ENCODE data around the gene SLC5A8.

SLC5A8 gene

GRCh38 chr12:101209319-101210302 lies at the start of gene SLC5A8:
SLC5A8 (minus strand) TSS chr12:101210238; CDS start chr12:101209848, 390 bp downstream.
- no peak for DNase-seq

GRCh38 chr12:101257357-101257756 lies 47.3 kb upstream of the SLC5A8 start:
- no peak for DNase-seq

- DNase-seq, result no peak
These were observed 46.2 kb upstream of the SLC5A8 start for GRCh38 chr12:101256266-101256665.

GRCh38 chr12:101243616-101244015 lies 33.6 kb upstream of the SLC5A8 start:
- no peak for DNase-seq

GRCh38 chr12:101243074-101243473 lies 33.0 kb upstream of the SLC5A8 start:
- no peak for DNase-seq

GRCh38 chr12:101238800-101239329 lies 28.8 kb upstream of the SLC5A8 start:
- no peak for DNase-seq

GRCh38 chr12:101238306-101238705 lies 28.3 kb upstream of the SLC5A8 start:
- DNase-seq, result no peak

GRCh38 chr12:101235686-101236085 lies 25.6 kb upstream of the SLC5A8 start:
- no peak for DNase-seq

GRCh38 chr12:101231636-101232035 lies 21.6 kb upstream of the SLC5A8 start:
- DNase-seq, result no peak

GRCh38 chr12:101230547-101230946 lies 20.5 kb upstream of the SLC5A8 start:
- no peak for DNase-seq

- DNase-seq, result no peak
These were observed 19.8 kb upstream of the SLC5A8 start for GRCh38 chr12:101229841-101230241.

- no peak for DNase-seq
These were observed 11.3 kb upstream of the SLC5A8 start for GRCh38 chr12:101221301-101221700.

GRCh38 chr12:101216810-101217209 lies 6.8 kb upstream of the SLC5A8 start:
- DNase-seq, result no peak

- no peak for DNase-seq
These were observed 2.8 kb downstream of the SLC5A8 start for GRCh38 chr12:101207086-101207780.

- no peak for DNase-seq
These were observed 5.3 kb downstream of the SLC5A8 start for GRCh38 chr12:101204602-101205304.

- DNase-seq, result no peak
These were observed 9.2 kb downstream of the SLC5A8 start for GRCh38 chr12:101200824-101201223.

- DNase-seq, result no peak
These were observed 9.9 kb downstream of the SLC5A8 start for GRCh38 chr12:101200145-101200544.

- DNase-seq, result no peak
These were observed 23.7 kb downstream of the SLC5A8 start for GRCh38 chr12:101186291-101186690.

GRCh38 chr12:101181776-101182175 lies 28.3 kb downstream of the SLC5A8 start:
- DNase-seq, result no peak

- DNase-seq, result no peak
These were observed 35.5 kb downstream of the SLC5A8 start for GRCh38 chr12:101174541-101174940.

- DNase-seq, result no peak
These were observed 36.8 kb downstream of the SLC5A8 start for GRCh38 chr12:101173197-101173749.

GRCh38 chr12:101172316-101172715 lies 37.7 kb downstream of the SLC5A8 start:
- no peak for DNase-seq

- DNase-seq, result no peak
These were observed 42.0 kb downstream of the SLC5A8 start for GRCh38 chr12:101168001-101168400.

All from activated CD4-positive, alpha-beta T cell treated with anti-CD3 and anti-CD28 coated beads for 4 hours (primary cell).